Body of pancreas (tissue), 4 donors: ENCODE measurements around the gene DMXL2. TPM values are rescaled to one million over a fixed set of nuclear protein-coding genes. Genes with fewer than 3 reads are reported as not detected.
A peak's percentile ranks its signal among the peaks of the same experiment; 100 is the strongest.
"Not testable (repeated sequence)": the region's sequence is repeated elsewhere in the genome, so short reads cannot be mapped to it uniquely, and the experiment has no call there.

ENCODE experiments used
- ATAC-seq: fragments of 150-250 bp; one replicate; pipeline ENCODE4 v1.9.1; 2016
- DNase-seq, 4 donors: peaks; one replicate each; pipeline ENCODE4 v3.0.0-alpha.2; 2019
- H3K27ac ChIP-seq, 4 donors: fragments of 200-600 bp; sonication (generic); 1 replicate in 3 of 4; 2 replicates in 1 of 4; pipeline versions ENCODE4 v1.5.1 to v1.6.1; 2016 to 2019; ENCODE audit warnings: mild to moderate bottlenecking in 1 of 4, mixed read lengths in 1 of 4, moderate library complexity in 1 of 4
- H3K27me3 ChIP-seq, 2 donors: fragments of 200-600 bp; sonication (generic); one replicate each; pipeline ENCODE4 v1.6.0; 2016; ENCODE audit warnings: mild to moderate bottlenecking in 1 of 2
- H3K36me3 ChIP-seq, 2 donors: fragments of 200-600 bp; sonication (generic); replicated peaks in 1 of 2; 2 replicates each; pipeline ENCODE4 v1.5.1; 2016; ENCODE audit warnings: low read depth in 2 of 2; ENCODE audit not compliant: insufficient read depth in 1 of 2
- H3K4me1 ChIP-seq: fragments of 200-600 bp; sonication (generic); one replicate; pipeline ENCODE4 v1.6.0; 2016
- H3K4me3 ChIP-seq, 2 donors: fragments of 200-600 bp; sonication (generic); 1 replicate in 1 of 2; 2 replicates in 1 of 2; pipeline ENCODE4 v1.5.1; 2016 to 2019
- H3K9me3 ChIP-seq, 3 donors: fragments of 200-600 bp; sonication (generic); 1 replicate in 2 of 3; 2 replicates in 1 of 3; pipeline ENCODE4 v1.5.1; 2016
- CTCF ChIP-seq, 7 experiments: fragments of 450-650 bp in 4 of 7; fragments of 200-600 bp in 3 of 7; sonication (generic) in 3 of 7; IDR thresholded peaks; one replicate each; pipeline ENCODE4 v1.5.1; 2016 to 2019; ENCODE audit warnings: antibody characterized with exemption in 7 of 7
- POLR2A ChIP-seq, 3 donors: fragments of 450-650 bp; IDR thresholded peaks; one replicate each; pipeline ENCODE4 v1.6.1; 2016; ENCODE audit warnings: antibody characterized with exemption in 3 of 3, mild to moderate bottlenecking in 2 of 3
- WGBS, 2 donors: methylation state at CpG; one replicate each; pipeline ENCODE4 v1.1.5; 2017; 5-methylcytosine and 5-hydroxymethylcytosine counted together
- intact Hi-C: fragments of 100-400 bp; cut with DNase I; formaldehyde crosslinking; loops from one replicate; pipeline ENCODE4 v1.15.1; 2023
- total RNA-seq, 2 donors: library from RNA; depleted of rRNA; stranded (reverse); fragments of >200 nt; gene quantifications; one replicate each; pipeline ENCODE4 v1.1.0, GENCODE V29; 2016

The DMXL2 gene
- total RNA-seq, 2 donors from 2014 or later: 34.8 to 48.1 TPM

- WGBS, 2 donors: 64 to 68% methylated on average over 4 of the region's 4 CpGs
- no peak for DNase-seq
- intact Hi-C loops: no loop called here
Measured at GRCh38 chr15:51620641-51621040, 1.9 kb downstream of the DMXL2 start.

GRCh38 chr15:51620122-51620521 is 2.4 kb downstream of the DMXL2 start:
- Histone ChIP-seq H3K4me1 (peaks cover 13% of the 10 kb centered on the region), H3K36me3 (no peaks in the 10 kb centered on the region), H3K9me3 (no peaks in the 10 kb centered on the region), H3K27ac (no peak overlapping the region), H3K27me3 (no peaks in the 10 kb centered on the region), H3K4me3 (no peak overlapping the region)
- 74 to 86% methylated on average over 3 of the region's 3 CpGs for WGBS, 2 donors
- no peak for TF ChIP-seq POLR2A (IDR thresholded peaks at IDR 0.05)
- no peak for TF ChIP-seq CTCF (IDR thresholded peaks at IDR 0.05)
- DNase-seq (no peak), ATAC-seq (no peak)
- intact Hi-C loops: no loop called here

More at GRCh38 chr15:51620641-51621040, 1.9 kb downstream of the DMXL2 start:
- ATAC-seq: no peak
- H3K9me3 ChIP-seq: no peaks in the 10 kb centered on the region
- TF ChIP-seq CTCF (IDR thresholded peaks at IDR 0.05) (no peak), POLR2A (IDR thresholded peaks at IDR 0.05) (no peak)
- H3K27ac ChIP-seq: no peak overlapping the region
- no peak overlapping the region for H3K4me3 ChIP-seq
- H3K36me3 ChIP-seq: no peaks in the 10 kb centered on the region
- H3K4me1 ChIP-seq: peaks cover 13% of the 10 kb centered on the region
- no peaks in the 10 kb centered on the region for H3K27me3 ChIP-seq

- WGBS, 2 donors: 80 to 94% methylated on average over 6 of the region's 6 CpGs
- Histone ChIP-seq H3K36me3 (no peaks in the 10 kb centered on the region), H3K27ac (no peak overlapping the region), H3K4me1 (peaks cover 13% of the 10 kb centered on the region), H3K27me3 (no peaks in the 10 kb centered on the region), H3K9me3 (no peaks in the 10 kb centered on the region), H3K4me3 (no peak overlapping the region)
- no peak for ATAC-seq
- no peak for TF ChIP-seq CTCF (IDR thresholded peaks at IDR 0.05)
- peak in 1 of 3 donors; percentile 31 for TF ChIP-seq POLR2A (IDR thresholded peaks at IDR 0.05)
- peak in 1 of 4 donors; percentile 16 for DNase-seq
- intact Hi-C loops: no loop called here
Measured at GRCh38 chr15:51619331-51620035, 3.1 kb downstream of the DMXL2 start.

- Histone ChIP-seq H3K36me3 (no peaks in the 10 kb centered on the region), H3K27ac (no peak overlapping the region), H3K9me3 (no peaks in the 10 kb centered on the region), H3K27me3 (no peaks in the 10 kb centered on the region), H3K4me1 (peaks cover 13% of the 10 kb centered on the region), H3K4me3 (no peak overlapping the region)
- ATAC-seq (no peak), DNase-seq (no peak)
- 68 to 74% methylated on average over 3 of the region's 3 CpGs for WGBS, 2 donors
- TF ChIP-seq POLR2A (IDR thresholded peaks at IDR 0.05): no peak
- intact Hi-C loops: no loop called here
Measured at GRCh38 chr15:51617886-51618285, 4.7 kb downstream of the DMXL2 start.

- TF ChIP-seq POLR2A (IDR thresholded peaks at IDR 0.05) (no peak), CTCF (IDR thresholded peaks at IDR 0.05) (no peak)
- Histone ChIP-seq H3K4me1 (no peaks in the 10 kb centered on the region), H3K9me3 (no peaks in the 10 kb centered on the region), H3K27ac (no peak overlapping the region), H3K36me3 (no peaks in the 10 kb centered on the region), H3K27me3 (no peaks in the 10 kb centered on the region), H3K4me3 (no peak overlapping the region)
- ATAC-seq (no peak), DNase-seq (no peak)
- WGBS, 2 donors: 90% methylated on average over 3 of the region's 3 CpGs
- intact Hi-C loops: no loop called here
Measured at GRCh38 chr15:51613951-51614350, 8.6 kb downstream of the DMXL2 start.

GRCh38 chr15:51612669-51613068 is 9.9 kb downstream of the DMXL2 start:
- H3K4me1 ChIP-seq, intact Hi-C loops, DNase-seq, H3K27ac ChIP-seq, H3K36me3 ChIP-seq, H3K27me3 ChIP-seq, ATAC-seq, H3K4me3 ChIP-seq, H3K9me3 ChIP-seq: not testable (repeated sequence)
- WGBS, 2 donors: 90 to 94% methylated on average over 5 of the region's 5 CpGs

- H3K4me3 ChIP-seq, H3K27me3 ChIP-seq, H3K27ac ChIP-seq, H3K9me3 ChIP-seq, H3K36me3 ChIP-seq, DNase-seq, H3K4me1 ChIP-seq, ATAC-seq, intact Hi-C loops: not testable (repeated sequence)
- 95 to 97% methylated on average over 15 of the region's 15 CpGs for WGBS, 2 donors
Measured at GRCh38 chr15:51603462-51603948, 19.1 kb downstream of the DMXL2 start.
